ENCODE results near the gene ZGRF1.
"Not testable (repeated sequence)": the region's sequence is repeated elsewhere in the genome, so short reads cannot be mapped to it uniquely, and the experiment has no call there.

The ZGRF1 gene

GRCh38 chr4:112637552-112637866 lies 800 bp upstream of the ZGRF1 start:
- DNase-seq (ENCODE audit: low read depth in 3 of 3): no peak

GRCh38 chr4:112633477-112634235 lies 3.1 kb downstream of the ZGRF1 start:
- no peak for DNase-seq (ENCODE audit: low read depth in 3 of 3)

- DNase-seq (ENCODE audit: low read depth in 3 of 3): no peak
These were observed 10.5 kb downstream of the ZGRF1 start for GRCh38 chr4:112626228-112626627.

GRCh38 chr4:112616984-112617383 lies 19.7 kb downstream of the ZGRF1 start:
- DNase-seq (ENCODE audit: low read depth in 3 of 3): no peak

- DNase-seq (ENCODE audit: low read depth in 3 of 3): not testable (repeated sequence)
These were observed 23.9 kb downstream of the ZGRF1 start for GRCh38 chr4:112612814-112613213.

- DNase-seq (ENCODE audit: low read depth in 3 of 3): peak in 2 of 3 donors; percentile 4 to 12
These were observed 32.1 kb downstream of the ZGRF1 start for GRCh38 chr4:112604589-112604988.

GRCh38 chr4:112594993-112595392 lies 41.7 kb downstream of the ZGRF1 start:
- DNase-seq (ENCODE audit: low read depth in 3 of 3): no peak

GRCh38 chr4:112593438-112594133 lies 43.1 kb downstream of the ZGRF1 start:
- no peak for DNase-seq (ENCODE audit: low read depth in 3 of 3)

GRCh38 chr4:112592717-112593116 lies 44.0 kb downstream of the ZGRF1 start:
- no peak for DNase-seq (ENCODE audit: low read depth in 3 of 3)

- DNase-seq (ENCODE audit: low read depth in 3 of 3): no peak
These were observed 45.1 kb downstream of the ZGRF1 start for GRCh38 chr4:112591593-112591992.

- no peak for DNase-seq (ENCODE audit: low read depth in 3 of 3)
These were observed 47.5 kb downstream of the ZGRF1 start for GRCh38 chr4:112589206-112589605.

GRCh38 chr4:112585977-112586736 lies 50.6 kb downstream of the ZGRF1 start:
- DNase-seq (ENCODE audit: low read depth in 3 of 3): no peak

- DNase-seq (ENCODE audit: low read depth in 3 of 3): no peak
These were observed 69.2 kb downstream of the ZGRF1 start for GRCh38 chr4:112567536-112567935.

GRCh38 chr4:112564706-112565270 lies 71.9 kb downstream of the ZGRF1 start:
- no peak for DNase-seq (ENCODE audit: low read depth in 3 of 3)

- DNase-seq (ENCODE audit: low read depth in 3 of 3): no peak
These were observed 73.1 kb downstream of the ZGRF1 start for GRCh38 chr4:112563431-112564200.

- DNase-seq (ENCODE audit: low read depth in 3 of 3): no peak
These were observed 74.3 kb downstream of the ZGRF1 start for GRCh38 chr4:112562254-112562879.

GRCh38 chr4:112560084-112560483 lies 76.6 kb downstream of the ZGRF1 start:
- no peak for DNase-seq (ENCODE audit: low read depth in 3 of 3)

- DNase-seq (ENCODE audit: low read depth in 3 of 3): no peak
These were observed 77.7 kb downstream of the ZGRF1 start for GRCh38 chr4:112559053-112559452.

- DNase-seq (ENCODE audit: low read depth in 3 of 3): no peak
These were observed 78.9 kb downstream of the ZGRF1 start for GRCh38 chr4:112557676-112558411.

- DNase-seq (ENCODE audit: low read depth in 3 of 3): not testable (repeated sequence)
These were observed 82.4 kb downstream of the ZGRF1 start for GRCh38 chr4:112554271-112554670.
